HepG2 (cell line): ENCODE results near the gene GMPPA. TPM values are rescaled to one million over a fixed set of nuclear protein-coding genes. Genes with fewer than 3 reads are reported as not detected.

Experiments
- ATAC-seq: fragments of 200-7000 bp; cut with Tn5 transposase; 3 replicates; pipeline ENCODE4 v1.9.1; 2020; ENCODE audit warnings: mild to moderate bottlenecking, moderate library complexity
- BruUV-seq: library from RNA; stranded (reverse); fragments of 400-500 nt; replicated peaks from 2 replicates; lab custom pipeline; 2021; lab: Mats Ljungman, UMichigan
- CTCF ChIA-PET: fragments of 300-600 bp; formaldehyde crosslinking; extraction: SDS; loops from one replicate; lab custom pipeline; 2021; ENCODE audit warnings: low total read pairs, inconsistent platforms, low intra/inter-chr PET ratio; lab: Yijun Ruan, JAX
- POLR2A ChIA-PET: fragments of 350-600 bp; sonication (Branson Sonifier 250); formaldehyde crosslinking; loops from one replicate; lab custom pipeline; 2020; ENCODE audit warnings: antibody characterized with exemption, inconsistent platforms; lab: Yijun Ruan, JAX
- DNase-seq: peaks from one replicate; pipeline ENCODE4 v3.0.0-alpha.2; 2015; ENCODE audit warnings: low spot score
- FAIRE-seq: peaks from 3 replicates; lab custom pipeline; 2011; peaks lifted over from hg19 to GRCh38; lab: Jason Lieb, UNC
- H2AFZ ChIP-seq: one replicate; pipeline ENCODE4 v1.6.1; 2011; ENCODE audit warnings: low read length, inconsistent platforms
- H3K27ac ChIP-seq: fragments of 300-600 bp; 3 replicates; pipeline ENCODE4 v1.8.0; 2011; ENCODE audit warnings: mixed run types, mild to moderate bottlenecking, mixed read lengths, low read length, inconsistent platforms; ENCODE audit not compliant: insufficient read depth; ENCODE audit errors: extremely low read length
- H3K27me3 ChIP-seq, 2 experiments: fragments of 200-600 bp in 1 of 2; 2 replicates in 1 of 2; 3 replicates in 1 of 2; pipeline versions ENCODE4 v1.6.0 to v1.8.0; 2011; ENCODE audit warnings: low read length in 2 of 2, mild to moderate bottlenecking in 2 of 2, moderate library complexity in 2 of 2, inconsistent platforms in 1 of 2; ENCODE audit not compliant: insufficient read depth in 2 of 2, control insufficient read depth in 1 of 2
- H3K36me3 ChIP-seq, 2 experiments: fragments of 200-600 bp in 1 of 2; replicated peaks in 1 of 2; 2 replicates in 1 of 2; 3 replicates in 1 of 2; pipeline versions ENCODE4 v1.5.1 to v1.8.0; 2011; ENCODE audit warnings: low read length in 2 of 2, inconsistent platforms in 1 of 2; ENCODE audit not compliant: insufficient read depth in 2 of 2, control insufficient read depth in 1 of 2
- H3K4me1 ChIP-seq: 2 replicates; pipeline ENCODE4 v1.5.1; 2012; ENCODE audit warnings: low read length, inconsistent platforms; ENCODE audit not compliant: insufficient read depth
- H3K4me2 ChIP-seq: 2 replicates; pipeline ENCODE4 v1.6.0; 2011; ENCODE audit warnings: low read depth, low read length, inconsistent platforms
- H3K4me3 ChIP-seq, 3 experiments: fragments of 200-600 bp in 1 of 3; sonication (generic), shearing (Covaris generic) in 1 of 3; replicated peaks in 1 of 3; 2 replicates each; pipeline ENCODE4 v1.5.1; 2011 to 2016; ENCODE audit warnings: low read length in 3 of 3, inconsistent platforms in 2 of 3, low read depth in 2 of 3, mild to moderate bottlenecking in 2 of 3, control low read depth in 1 of 3, mixed read lengths in 1 of 3; ENCODE audit not compliant: insufficient read depth in 1 of 3
- H3K79me2 ChIP-seq: one replicate; pipeline ENCODE4 v1.6.1; 2011; ENCODE audit warnings: low read length, inconsistent platforms; ENCODE audit not compliant: insufficient read depth
- H3K9ac ChIP-seq: 2 replicates; pipeline ENCODE4 v1.6.0; 2011; ENCODE audit warnings: mild to moderate bottlenecking, low read depth, low read length, inconsistent platforms; ENCODE audit not compliant: insufficient read depth
- H3K9me3 ChIP-seq: 2 replicates; pipeline ENCODE4 v1.5.1; 2012; ENCODE audit warnings: mild to moderate bottlenecking, low read length
- H4K20me1 ChIP-seq: 2 replicates; pipeline ENCODE4 v1.6.0; 2011; ENCODE audit warnings: inconsistent platforms, mild to moderate bottlenecking, low read length, moderate library complexity; ENCODE audit not compliant: insufficient read depth
- AGO1 ChIP-seq: fragments of 200-400 bp; formaldehyde crosslinking; IDR thresholded peaks from 2 replicates; pipeline ENCODE4 v1.6.1; 2017; ENCODE audit warnings: mild to moderate bottlenecking, low read depth, low read length, moderate library complexity; ENCODE audit not compliant: poor library complexity, severe bottlenecking
- GABPA ChIP-seq, 2 experiments: IDR thresholded peaks; 2 replicates each; pipeline ENCODE4 v1.6.1; 2011 to 2016; ENCODE audit warnings: low read depth in 2 of 2, low read length in 1 of 2, missing biosample characterization in 1 of 2, missing genetic modification characterization in 1 of 2
- HOMEZ ChIP-seq: IDR thresholded peaks from 2 replicates; pipeline ENCODE4 v1.6.1; 2016; ENCODE audit warnings: low read depth
- NPAS2 ChIP-seq: sonication (generic); formaldehyde crosslinking; IDR thresholded peaks from 2 replicates; pipeline ENCODE4 v1.8.0; 2022; ENCODE audit warnings: mild to moderate bottlenecking, missing genetic modification reagents, borderline replicate concordance
- NRL ChIP-seq: sonication (generic); formaldehyde crosslinking; IDR thresholded peaks from 2 replicates; pipeline ENCODE4 v1.5.0; 2020; ENCODE audit warnings: missing genetic modification reagents, mild to moderate bottlenecking, moderate library complexity, borderline replicate concordance
- SP1 ChIP-seq, 2 experiments: fragments of 450-650 bp in 1 of 2; sonication (generic) in 1 of 2; formaldehyde crosslinking in 1 of 2; IDR thresholded peaks; 2 replicates each; pipeline versions ENCODE4 v1.4.0 to v1.6.1; 2016 to 2020; ENCODE audit warnings: missing genetic modification reagents in 1 of 2
- ZNF329 ChIP-seq: sonication (generic); formaldehyde crosslinking; IDR thresholded peaks from 2 replicates; pipeline ENCODE4 v1.9.0; 2021; ENCODE audit warnings: low read depth, mild to moderate bottlenecking, missing genetic modification reagents
- ZNF713 ChIP-seq: sonication (generic); formaldehyde crosslinking; IDR thresholded peaks from 2 replicates; pipeline ENCODE4 v1.4.0; 2020; ENCODE audit warnings: mild to moderate bottlenecking, missing genetic modification reagents
- WGBS: methylation state at CpG from one replicate; pipeline ENCODE4 v1.1.6; 2017; ENCODE audit warnings: low lambda C conversion rate; 5-methylcytosine and 5-hydroxymethylcytosine counted together
- in situ Hi-C: cut with HindIII; loops from 2 replicates; pipeline ENCODE4 v1.10.0; 2017; ENCODE audit warnings: low pct_unique_long_range_greater_than_20kb; ENCODE audit not compliant: extremely low pct_ligation_motif_present
- intact Hi-C: fragments of 100-400 bp; cut with micrococcal nuclease; formaldehyde crosslinking; loops from one replicate; pipeline ENCODE4 v1.10.0; 2022; ENCODE audit not compliant: unreplicated experiment
- polyA plus RNA-seq, 8 experiments: library from polyadenylated mRNA; depleted of rRNA in 3 of 8; stranded (reverse) in 7 of 8; unstranded in 1 of 8; fragments of >200 nt; fragmentation: Illumina TruSeq in 4 of 8; extraction: Trizol in 4 of 8; gene quantifications; 2 replicates each; pipeline versions ENCODE4 v1.2.1 to v1.2.3, GENCODE V29; 2011 to 2016; ENCODE audit warnings: low read depth in 4 of 8, missing spikeins in 1 of 8, mixed read lengths in 1 of 8; ENCODE audit not compliant: insufficient read depth in 1 of 8
- total RNA-seq, 5 experiments: library from RNA; depleted of rRNA; stranded (reverse); fragments of >200 nt; fragmentation: Illumina TruSeq; extraction: Trizol; gene quantifications; 2 replicates each; pipeline ENCODE4 v1.2.3, GENCODE V29; 2016; ENCODE audit warnings: low read depth in 1 of 5
- TF ChIP-seq, protein P1 (sequence below): sonication (generic); formaldehyde crosslinking; IDR thresholded peaks from 2 replicates; pipeline ENCODE4 v1.5.1; 2020; ENCODE audit warnings: mild to moderate bottlenecking, missing genetic modification reagents, moderate library complexity
- TF ChIP-seq, protein P2 (sequence below): sonication (generic); formaldehyde crosslinking; IDR thresholded peaks from 2 replicates; pipeline ENCODE4 v1.4.0; 2020; ENCODE audit warnings: missing genetic modification reagents

Gene GMPPA
- total and polyA plus RNA-seq, 2 of the 13 experiments (the other 11 are each of a cell fraction or from before 2014, with no cell fraction given): 81.1 to 106 TPM

DNA sequence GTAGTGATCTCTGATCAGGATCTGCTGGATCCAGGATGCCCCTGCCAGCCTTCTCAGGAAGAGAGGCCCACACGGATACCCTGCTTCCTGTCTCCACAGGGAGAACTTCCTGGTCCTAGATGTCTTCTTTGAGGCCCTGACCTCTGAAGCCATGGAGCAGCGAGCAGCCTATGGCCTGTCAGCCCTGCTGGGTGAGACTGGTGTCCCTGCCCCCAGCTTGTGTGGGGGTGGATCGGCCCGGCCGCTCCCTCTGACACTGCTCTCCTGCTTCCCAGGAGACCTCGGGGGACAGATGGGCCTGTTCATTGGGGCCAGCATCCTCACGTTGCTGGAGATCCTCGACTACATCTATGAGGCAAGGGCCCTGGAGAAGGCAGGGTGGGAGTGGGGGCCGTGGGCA lies 38.3 kb downstream of the GMPPA start:
- intact Hi-C loops: loop anchor here (10.0 kb wide), 1 partner anchor 242 kb away; no protein-coding TSS in a partner anchor
- peaks cover 37% of the 10 kb centered on the region for H4K20me1 ChIP-seq
- POLR2A ChIA-PET: interaction anchor here (1.1 to 1.5 kb wide), 3 partner anchors 23 to 39 kb away, joined by 4 to 9 read pairs (median 4); partner anchors contain the start of genes GMPPA, INHA and OBSL1
- peaks cover 38% of the 10 kb centered on the region for H3K4me1 ChIP-seq
- DNase-seq (no peak), ATAC-seq (peak; percentile 19), FAIRE-seq (no peak)
- no peak overlapping the region for H2AFZ ChIP-seq
- WGBS: 7% methylated on average over 9 of the region's 9 CpGs
- H3K4me2 ChIP-seq: peak overlapping the region; percentile 51; the same call in 1 of the 2 replicates
- CTCF ChIA-PET: interaction anchor here (1.5 kb wide), 1 partner anchor 106 kb away, joined by 8 read pairs; no protein-coding TSS in a partner anchor
- no TSS peak for BruUV-seq
- peak; percentile 33 for TF ChIP-seq AGO1
- TF ChIP-seq, protein P1, sequence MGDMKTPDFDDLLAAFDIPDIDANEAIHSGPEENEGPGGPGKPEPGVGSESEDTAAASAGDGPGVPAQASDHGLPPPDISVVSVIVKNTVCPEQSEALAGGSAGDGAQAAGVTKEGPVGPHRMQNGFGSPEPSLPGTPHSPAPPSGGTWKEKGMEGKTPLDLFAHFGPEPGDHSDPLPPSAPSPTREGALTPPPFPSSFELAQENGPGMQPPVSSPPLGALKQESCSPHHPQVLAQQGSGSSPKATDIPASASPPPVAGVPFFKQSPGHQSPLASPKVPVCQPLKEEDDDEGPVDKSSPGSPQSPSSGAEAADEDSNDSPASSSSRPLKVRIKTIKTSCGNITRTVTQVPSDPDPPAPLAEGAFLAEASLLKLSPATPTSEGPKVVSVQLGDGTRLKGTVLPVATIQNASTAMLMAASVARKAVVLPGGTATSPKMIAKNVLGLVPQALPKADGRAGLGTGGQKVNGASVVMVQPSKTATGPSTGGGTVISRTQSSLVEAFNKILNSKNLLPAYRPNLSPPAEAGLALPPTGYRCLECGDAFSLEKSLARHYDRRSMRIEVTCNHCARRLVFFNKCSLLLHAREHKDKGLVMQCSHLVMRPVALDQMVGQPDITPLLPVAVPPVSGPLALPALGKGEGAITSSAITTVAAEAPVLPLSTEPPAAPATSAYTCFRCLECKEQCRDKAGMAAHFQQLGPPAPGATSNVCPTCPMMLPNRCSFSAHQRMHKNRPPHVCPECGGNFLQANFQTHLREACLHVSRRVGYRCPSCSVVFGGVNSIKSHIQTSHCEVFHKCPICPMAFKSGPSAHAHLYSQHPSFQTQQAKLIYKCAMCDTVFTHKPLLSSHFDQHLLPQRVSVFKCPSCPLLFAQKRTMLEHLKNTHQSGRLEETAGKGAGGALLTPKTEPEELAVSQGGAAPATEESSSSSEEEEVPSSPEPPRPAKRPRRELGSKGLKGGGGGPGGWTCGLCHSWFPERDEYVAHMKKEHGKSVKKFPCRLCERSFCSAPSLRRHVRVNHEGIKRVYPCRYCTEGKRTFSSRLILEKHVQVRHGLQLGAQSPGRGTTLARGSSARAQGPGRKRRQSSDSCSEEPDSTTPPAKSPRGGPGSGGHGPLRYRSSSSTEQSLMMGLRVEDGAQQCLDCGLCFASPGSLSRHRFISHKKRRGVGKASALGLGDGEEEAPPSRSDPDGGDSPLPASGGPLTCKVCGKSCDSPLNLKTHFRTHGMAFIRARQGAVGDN (CRISPR knock-in tag): peak; percentile 35
- no peak for TF ChIP-seq GABPA (IDR thresholded peaks at IDR 0.05; ENCODE audit: low read depth, low read length)
- peak; percentile 55 for TF ChIP-seq GABPA (CRISPR knock-in tag; IDR thresholded peaks at IDR 0.05; ENCODE audit: low read depth)
- TF ChIP-seq HOMEZ (CRISPR knock-in tag): no peak
- TF ChIP-seq NRL (CRISPR knock-in tag): peak; percentile 67
- TF ChIP-seq ZNF329 (CRISPR knock-in tag): 0 out of 2 replicates have a peak, but pooled peaks have one; percentile 51
- no peak for TF ChIP-seq NPAS2 (CRISPR knock-in tag)
- TF ChIP-seq SP1 (IDR thresholded peaks at IDR 0.05): no peak
- TF ChIP-seq SP1 (CRISPR knock-in tag; IDR thresholded peaks at IDR 0.05): no peak
- TF ChIP-seq, protein P2, sequence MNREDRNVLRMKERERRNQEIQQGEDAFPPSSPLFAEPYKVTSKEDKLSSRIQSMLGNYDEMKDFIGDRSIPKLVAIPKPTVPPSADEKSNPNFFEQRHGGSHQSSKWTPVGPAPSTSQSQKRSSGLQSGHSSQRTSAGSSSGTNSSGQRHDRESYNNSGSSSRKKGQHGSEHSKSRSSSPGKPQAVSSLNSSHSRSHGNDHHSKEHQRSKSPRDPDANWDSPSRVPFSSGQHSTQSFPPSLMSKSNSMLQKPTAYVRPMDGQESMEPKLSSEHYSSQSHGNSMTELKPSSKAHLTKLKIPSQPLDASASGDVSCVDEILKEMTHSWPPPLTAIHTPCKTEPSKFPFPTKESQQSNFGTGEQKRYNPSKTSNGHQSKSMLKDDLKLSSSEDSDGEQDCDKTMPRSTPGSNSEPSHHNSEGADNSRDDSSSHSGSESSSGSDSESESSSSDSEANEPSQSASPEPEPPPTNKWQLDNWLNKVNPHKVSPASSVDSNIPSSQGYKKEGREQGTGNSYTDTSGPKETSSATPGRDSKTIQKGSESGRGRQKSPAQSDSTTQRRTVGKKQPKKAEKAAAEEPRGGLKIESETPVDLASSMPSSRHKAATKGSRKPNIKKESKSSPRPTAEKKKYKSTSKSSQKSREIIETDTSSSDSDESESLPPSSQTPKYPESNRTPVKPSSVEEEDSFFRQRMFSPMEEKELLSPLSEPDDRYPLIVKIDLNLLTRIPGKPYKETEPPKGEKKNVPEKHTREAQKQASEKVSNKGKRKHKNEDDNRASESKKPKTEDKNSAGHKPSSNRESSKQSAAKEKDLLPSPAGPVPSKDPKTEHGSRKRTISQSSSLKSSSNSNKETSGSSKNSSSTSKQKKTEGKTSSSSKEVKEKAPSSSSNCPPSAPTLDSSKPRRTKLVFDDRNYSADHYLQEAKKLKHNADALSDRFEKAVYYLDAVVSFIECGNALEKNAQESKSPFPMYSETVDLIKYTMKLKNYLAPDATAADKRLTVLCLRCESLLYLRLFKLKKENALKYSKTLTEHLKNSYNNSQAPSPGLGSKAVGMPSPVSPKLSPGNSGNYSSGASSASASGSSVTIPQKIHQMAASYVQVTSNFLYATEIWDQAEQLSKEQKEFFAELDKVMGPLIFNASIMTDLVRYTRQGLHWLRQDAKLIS (CRISPR knock-in tag): no peak
- TF ChIP-seq ZNF713: no peak
- peaks cover 4 to 48% of the 10 kb centered on the region in 2 experiments; a peak in 4 of 5 replicates for H3K27me3 ChIP-seq
- peaks cover 10% of the 10 kb centered on the region for H3K79me2 ChIP-seq
- H3K36me3 ChIP-seq: peaks cover 15 to 27% of the 10 kb centered on the region in 2 experiments
- no peak overlapping the region for H3K9ac ChIP-seq
- H3K4me3 ChIP-seq: no peak overlapping the region; a peak in 1 of 6 replicates
- in situ Hi-C loops: no loop called here
- no peak overlapping the region for H3K27ac ChIP-seq
- no peaks in the 10 kb centered on the region for H3K9me3 ChIP-seq
